Uterus (tissue), 4 donors: ENCODE results near the gene CAMTA1. TPM values are rescaled to one million over a fixed set of nuclear protein-coding genes. Genes with fewer than 3 reads are reported as not detected.
A peak's percentile ranks its signal among the peaks of the same experiment; 100 is the strongest.

Source experiments
- DNase-seq, 2 donors: peaks; one replicate each; pipeline ENCODE4 v3.0.0-alpha.2; 2019 to 2020
- H3K27ac ChIP-seq, 2 donors: fragments of 200-600 bp; sonication (generic); 1 replicate in 1 of 2; 2 replicates in 1 of 2; pipeline ENCODE4 v1.5.1; 2016 to 2018
- H3K27me3 ChIP-seq, 2 donors: fragments of 200-600 bp; sonication (generic); one replicate each; pipeline ENCODE4 v1.5.1; 2018 to 2019; ENCODE audit warnings: control low read depth in 1 of 2
- H3K36me3 ChIP-seq, 2 donors: fragments of 200-600 bp; sonication (generic); one replicate each; pipeline ENCODE4 v1.5.1; 2019; ENCODE audit warnings: control low read depth in 1 of 2
- H3K4me1 ChIP-seq, 2 donors: fragments of 200-600 bp; sonication (generic); one replicate each; pipeline ENCODE4 v1.5.1; 2018 to 2019; ENCODE audit warnings: control low read depth in 1 of 2
- H3K4me3 ChIP-seq, 2 donors: fragments of 200-600 bp; sonication (generic); 1 replicate in 1 of 2; 2 replicates in 1 of 2; pipeline ENCODE4 v1.5.1; 2018 to 2019; ENCODE audit warnings: mild to moderate bottlenecking in 1 of 2
- H3K9me3 ChIP-seq, 2 donors: fragments of 200-600 bp; sonication (generic); one replicate each; pipeline ENCODE4 v1.5.1; 2019; ENCODE audit warnings: control low read depth in 1 of 2
- CTCF ChIP-seq, 4 experiments: fragments of 200-600 bp in 2 of 4; fragments of 450-650 bp in 2 of 4; sonication (generic) in 2 of 4; IDR thresholded peaks; one replicate each; pipeline ENCODE4 v1.5.1; 2016 to 2019; ENCODE audit warnings: antibody characterized with exemption in 4 of 4, mild to moderate bottlenecking in 2 of 4, moderate library complexity in 1 of 4
- POLR2A ChIP-seq, 2 donors: fragments of 450-650 bp; IDR thresholded peaks; one replicate each; pipeline ENCODE4 v1.6.1; 2016; ENCODE audit warnings: antibody characterized with exemption in 2 of 2, mild to moderate bottlenecking in 1 of 2, moderate library complexity in 1 of 2
- intact Hi-C: fragments of 100-400 bp; cut with DNase I; formaldehyde crosslinking; loops from one replicate; pipeline ENCODE4 v1.15.1; 2023; ENCODE audit warnings: low total_unique reads
- total RNA-seq, 4 donors: library from RNA; depleted of rRNA in 3 of 4; stranded (reverse); fragments of >200 nt in 3 of 4; gene quantifications; one replicate each; pipeline versions ENCODE4 v1.1.0 to v1.2.4, GENCODE V29; 2014 to 2023
- donor health status: DM: yes; HTN: yes; CAD: no.

Gene CAMTA1
- total RNA-seq, 4 donors from 2014 or later: 29.7 to 427 (median 64.8) TPM

- intact Hi-C loops: no loop called here
- no peak overlapping the region for H3K27ac ChIP-seq
- H3K36me3 ChIP-seq: no peaks in the 10 kb centered on the region
- H3K9me3 ChIP-seq: no peaks in the 10 kb centered on the region
- H3K4me3 ChIP-seq: no peak overlapping the region
- H3K27me3 ChIP-seq: no peaks in the 10 kb centered on the region
- no peak for TF ChIP-seq CTCF (IDR thresholded peaks at IDR 0.05)
- no peak for TF ChIP-seq POLR2A (IDR thresholded peaks at IDR 0.05)
- DNase-seq: no peak
- no peaks in the 10 kb centered on the region for H3K4me1 ChIP-seq
Measured at GRCh38 chr1:7580923-7581753, 795.9 kb downstream of the CAMTA1 start.

GRCh38 chr1:7581754-7582459 is 796.7 kb downstream of the CAMTA1 start:
- Histone ChIP-seq H3K4me3 (no peak overlapping the region), H3K36me3 (no peaks in the 10 kb centered on the region), H3K27ac (no peak overlapping the region), H3K27me3 (no peaks in the 10 kb centered on the region), H3K9me3 (no peaks in the 10 kb centered on the region), H3K4me1 (no peaks in the 10 kb centered on the region)
- DNase-seq: peak in 1 of 2 donors; percentile 39
- intact Hi-C loops: no loop called here
- TF ChIP-seq CTCF (IDR thresholded peaks at IDR 0.05) (no peak), POLR2A (IDR thresholded peaks at IDR 0.05) (no peak)

GRCh38 chr1:7582460-7582972 is 797.3 kb downstream of the CAMTA1 start:
- intact Hi-C loops: no loop called here
- Histone ChIP-seq H3K4me1 (no peaks in the 10 kb centered on the region), H3K9me3 (no peaks in the 10 kb centered on the region), H3K27ac (no peak overlapping the region), H3K4me3 (no peak overlapping the region), H3K27me3 (no peaks in the 10 kb centered on the region), H3K36me3 (no peaks in the 10 kb centered on the region)
- no peak for DNase-seq
- no peak for TF ChIP-seq CTCF (IDR thresholded peaks at IDR 0.05)

GRCh38 chr1:7583291-7584096 is 798.2 kb downstream of the CAMTA1 start:
- no peaks in the 10 kb centered on the region for H3K4me1 ChIP-seq
- H3K36me3 ChIP-seq: no peaks in the 10 kb centered on the region
- H3K27me3 ChIP-seq: no peaks in the 10 kb centered on the region
- no peak overlapping the region for H3K4me3 ChIP-seq
- no peaks in the 10 kb centered on the region for H3K9me3 ChIP-seq
- DNase-seq: no peak
- no peak overlapping the region for H3K27ac ChIP-seq
- intact Hi-C loops: no loop called here
- TF ChIP-seq CTCF (IDR thresholded peaks at IDR 0.05): no peak
- TF ChIP-seq POLR2A (IDR thresholded peaks at IDR 0.05): no peak
